IPS-15b (cell line): ENCODE measurements around the gene CELF2.

Experiments used
- H3K27me3 ChIP-seq: one replicate; pipeline ENCODE4 v1.6.1; 2013; ENCODE audit warnings: low read length; ENCODE audit not compliant: control insufficient read depth, insufficient read depth
- H3K36me3 ChIP-seq: one replicate; pipeline ENCODE4 v1.6.1; 2013; ENCODE audit warnings: low read length; ENCODE audit not compliant: control insufficient read depth, insufficient read depth
- H3K4me1 ChIP-seq: one replicate; pipeline ENCODE4 v1.6.1; 2013; ENCODE audit warnings: mild to moderate bottlenecking, low read length; ENCODE audit not compliant: control insufficient read depth, insufficient read depth
- H3K4me3 ChIP-seq: one replicate; pipeline ENCODE4 v1.5.1; 2013; ENCODE audit warnings: low read depth, low read length
- H3K9ac ChIP-seq: one replicate; pipeline ENCODE4 v1.6.1; 2013; ENCODE audit warnings: low read depth, mild to moderate bottlenecking, low read length
- H3K9me3 ChIP-seq: one replicate; pipeline ENCODE4 v1.6.1; 2013; ENCODE audit warnings: mild to moderate bottlenecking, low read length; ENCODE audit not compliant: control insufficient read depth, insufficient read depth

The CELF2 gene

DNA sequence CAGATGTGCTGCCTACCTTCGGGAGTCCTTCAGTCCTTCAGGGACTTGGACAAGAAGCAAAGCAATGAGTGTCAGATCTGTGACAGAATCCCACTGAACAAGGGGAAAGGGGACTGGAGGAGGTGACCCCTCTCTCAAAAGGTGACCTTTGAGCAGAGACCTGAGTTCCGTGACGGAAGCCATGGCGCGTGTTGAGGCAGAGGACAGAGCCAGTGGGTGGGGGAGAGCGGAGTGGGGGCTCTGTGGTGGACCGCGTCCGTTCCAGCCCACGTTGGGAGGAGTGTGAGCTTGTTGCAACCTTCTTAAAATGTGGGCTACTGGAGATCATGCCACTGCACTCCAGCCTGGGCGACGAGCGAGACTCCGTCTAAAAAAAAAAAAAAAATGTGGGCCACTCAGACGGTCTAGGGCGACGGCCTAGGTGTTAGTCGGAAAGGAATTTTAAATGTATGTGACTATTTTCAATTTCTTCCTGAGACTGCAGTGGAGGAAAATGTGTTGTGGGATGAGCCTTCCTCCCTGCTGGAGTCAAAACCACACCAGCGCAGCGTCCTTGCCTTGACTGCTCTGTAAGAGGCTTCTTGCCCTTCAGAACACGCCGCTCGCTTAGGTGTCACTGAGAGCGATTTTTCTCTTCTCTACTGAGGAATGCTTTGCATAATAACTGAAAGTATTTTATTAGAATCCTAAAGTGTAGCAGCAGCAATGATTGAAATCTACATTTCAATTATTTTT lies 272.7 kb downstream of the CELF2 start:
- Histone ChIP-seq H3K4me1 (no peaks in the 10 kb centered on the region), H3K9me3 (no peaks in the 10 kb centered on the region), H3K9ac (no peak overlapping the region), H3K27me3 (no peaks in the 10 kb centered on the region), H3K36me3 (no peaks in the 10 kb centered on the region), H3K4me3 (no peak overlapping the region)

DNA sequence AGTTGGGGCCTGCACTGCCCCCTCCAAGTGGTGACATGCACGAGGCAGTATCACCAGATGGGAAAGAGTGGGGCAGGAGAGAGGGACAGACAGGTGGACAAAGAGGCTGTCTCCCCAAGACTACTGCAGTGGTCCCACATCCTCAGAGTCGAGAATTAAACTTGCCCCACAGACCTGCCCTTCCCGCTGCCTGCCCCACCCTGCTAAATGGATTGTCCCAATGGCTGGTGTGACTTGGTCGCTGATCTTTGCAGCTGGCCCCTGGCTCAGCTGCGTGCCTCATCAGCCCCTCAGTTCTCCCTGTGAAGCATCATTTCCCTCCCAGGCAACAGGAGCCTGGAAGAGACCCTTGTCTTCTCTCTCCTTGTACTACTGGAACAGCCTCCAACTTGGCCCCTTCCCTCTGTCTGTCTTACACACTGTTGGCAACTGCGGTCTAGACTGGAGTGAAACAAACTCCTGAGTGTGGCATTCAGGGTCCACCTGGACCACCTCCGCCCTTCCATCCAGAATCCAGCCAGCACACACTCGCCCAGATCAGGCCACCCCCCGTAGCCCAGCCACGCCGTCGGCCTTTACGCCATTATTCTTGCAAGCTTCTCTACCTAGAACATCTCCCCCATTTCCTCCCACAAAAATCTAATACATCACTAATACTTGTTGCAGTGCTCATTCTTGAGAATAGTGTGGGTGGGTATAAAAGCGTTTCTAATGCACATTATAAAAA lies 275.1 kb downstream of the CELF2 start:
- Histone ChIP-seq H3K4me3 (no peak overlapping the region), H3K9me3 (no peaks in the 10 kb centered on the region), H3K36me3 (no peaks in the 10 kb centered on the region), H3K27me3 (no peaks in the 10 kb centered on the region), H3K4me1 (no peaks in the 10 kb centered on the region), H3K9ac (no peak overlapping the region)

DNA sequence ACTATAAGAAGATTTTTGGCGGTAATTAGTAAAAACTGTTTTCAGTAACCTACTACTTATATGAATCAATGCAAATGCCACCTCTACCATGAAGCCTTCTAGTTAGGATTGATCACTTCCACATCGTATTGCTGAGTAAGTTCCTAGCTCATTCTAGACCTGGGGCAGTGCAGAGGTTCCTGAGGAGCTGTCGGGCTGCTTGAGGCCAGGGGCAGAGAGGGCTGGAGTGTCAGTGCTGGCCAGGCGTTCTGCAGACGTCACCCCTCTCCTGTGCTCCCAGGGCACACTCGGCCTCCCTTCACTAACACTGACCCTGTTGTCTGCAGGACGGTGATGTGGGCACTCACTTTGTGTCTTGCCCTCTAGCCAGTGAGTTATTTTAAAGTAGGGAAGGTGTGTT lies 275.7 kb downstream of the CELF2 start:
- Histone ChIP-seq H3K4me3 (no peak overlapping the region), H3K36me3 (no peaks in the 10 kb centered on the region), H3K4me1 (no peaks in the 10 kb centered on the region), H3K9ac (no peak overlapping the region), H3K27me3 (no peaks in the 10 kb centered on the region), H3K9me3 (no peaks in the 10 kb centered on the region)

DNA sequence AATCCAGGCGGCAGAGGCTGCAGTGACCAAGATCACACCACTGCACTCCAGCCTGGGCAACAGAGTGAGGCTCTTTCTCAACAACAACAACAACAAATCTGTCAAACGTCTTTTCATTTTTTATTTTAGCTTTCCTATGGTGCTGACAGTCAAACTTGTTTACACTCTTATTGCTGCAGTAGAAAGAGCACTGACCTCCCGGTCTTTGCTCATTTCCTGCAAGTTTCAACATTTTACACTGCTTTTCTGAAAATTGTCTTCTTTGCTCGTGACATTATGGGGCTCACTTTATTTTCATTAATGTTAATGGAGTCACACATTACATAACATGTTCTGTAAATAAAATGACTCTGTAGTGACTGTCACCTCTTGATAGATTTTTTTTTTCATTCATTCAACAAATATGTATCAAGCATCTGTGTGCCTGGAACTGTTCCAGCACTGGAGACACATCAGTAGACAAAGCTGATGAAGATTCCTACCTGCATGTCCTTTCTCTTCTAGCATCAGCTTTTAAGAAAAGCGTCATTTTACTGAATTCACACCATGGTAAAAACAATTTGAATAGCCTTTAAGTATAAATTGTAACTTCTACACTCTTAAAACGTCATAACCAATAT lies 277.3 kb downstream of the CELF2 start:
- Histone ChIP-seq H3K4me1 (no peaks in the 10 kb centered on the region), H3K27me3 (no peaks in the 10 kb centered on the region), H3K9me3 (no peaks in the 10 kb centered on the region), H3K4me3 (no peak overlapping the region), H3K36me3 (no peaks in the 10 kb centered on the region), H3K9ac (no peak overlapping the region)

DNA sequence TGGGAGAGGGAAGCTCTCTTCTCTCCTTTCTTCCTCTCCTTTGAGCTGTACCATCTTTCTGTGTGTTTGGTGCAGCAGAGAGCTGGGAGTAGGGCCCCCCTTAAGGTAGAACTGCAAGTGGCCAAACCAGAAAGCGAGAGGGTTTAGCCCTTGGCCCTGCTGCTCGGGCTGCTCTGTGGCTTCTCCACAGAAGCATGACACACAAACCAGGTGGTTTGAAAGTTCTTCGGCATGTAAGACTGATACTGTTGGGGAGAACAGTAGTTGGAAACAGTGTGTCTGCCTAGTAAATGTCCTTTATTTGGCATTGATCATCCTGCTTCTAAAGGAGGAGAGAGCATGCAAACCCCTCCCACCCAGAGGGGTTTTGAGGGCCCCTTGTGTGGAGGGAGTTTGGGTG lies 277.8 kb downstream of the CELF2 start:
- H3K4me3 ChIP-seq = no peak overlapping the region
- no peaks in the 10 kb centered on the region for H3K9me3 ChIP-seq
- no peaks in the 10 kb centered on the region for H3K27me3 ChIP-seq
- no peaks in the 10 kb centered on the region for H3K4me1 ChIP-seq
- no peak overlapping the region for H3K9ac ChIP-seq
- H3K36me3 ChIP-seq = no peaks in the 10 kb centered on the region

DNA sequence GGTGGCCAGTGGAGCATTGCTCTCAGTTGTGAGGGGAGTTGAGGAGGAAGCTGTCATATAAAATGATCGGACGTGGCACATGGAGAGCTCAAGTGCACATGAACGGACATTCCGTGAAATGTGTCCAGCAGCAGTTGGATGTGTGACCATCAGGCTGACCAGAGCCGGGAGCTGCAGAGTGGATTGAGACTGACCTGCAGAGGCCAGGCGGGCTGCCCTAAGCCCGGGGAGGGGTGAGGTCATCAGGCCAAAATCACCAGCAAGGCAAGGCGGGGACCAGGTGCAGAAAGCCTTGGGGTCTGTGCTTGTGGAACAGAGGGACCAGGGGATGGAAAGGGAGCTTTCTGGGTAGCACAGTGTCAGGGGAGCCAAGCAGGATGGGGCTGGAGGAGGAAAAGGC lies 279.5 kb downstream of the CELF2 start:
- H3K9me3 ChIP-seq = no peaks in the 10 kb centered on the region
- H3K9ac ChIP-seq = no peak overlapping the region
- peaks cover 2% of the 10 kb centered on the region for H3K36me3 ChIP-seq
- H3K4me3 ChIP-seq = no peak overlapping the region
- no peaks in the 10 kb centered on the region for H3K4me1 ChIP-seq
- no peaks in the 10 kb centered on the region for H3K27me3 ChIP-seq

DNA sequence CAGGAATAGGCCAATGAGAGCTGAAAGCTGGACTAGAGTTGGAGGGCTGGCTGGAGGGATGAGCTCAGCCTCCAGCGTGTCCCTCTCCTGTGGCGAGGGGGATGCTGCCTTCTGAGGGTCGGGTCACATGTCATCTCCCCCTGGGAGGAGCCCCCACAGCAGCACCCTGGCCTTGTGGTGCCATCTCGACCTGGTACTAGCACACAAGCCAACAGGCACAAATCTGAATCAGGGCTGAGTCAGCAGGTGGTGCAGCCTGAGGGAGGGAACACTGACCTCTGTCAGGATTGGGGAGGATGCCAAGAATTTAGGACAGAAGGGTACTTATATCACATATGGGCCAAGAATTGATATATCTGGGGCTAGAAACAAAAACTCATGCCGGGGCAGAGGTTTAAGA lies 280.4 kb downstream of the CELF2 start:
- Histone ChIP-seq H3K27me3 (no peaks in the 10 kb centered on the region), H3K9me3 (no peaks in the 10 kb centered on the region), H3K36me3 (peaks cover 2% of the 10 kb centered on the region)

DNA sequence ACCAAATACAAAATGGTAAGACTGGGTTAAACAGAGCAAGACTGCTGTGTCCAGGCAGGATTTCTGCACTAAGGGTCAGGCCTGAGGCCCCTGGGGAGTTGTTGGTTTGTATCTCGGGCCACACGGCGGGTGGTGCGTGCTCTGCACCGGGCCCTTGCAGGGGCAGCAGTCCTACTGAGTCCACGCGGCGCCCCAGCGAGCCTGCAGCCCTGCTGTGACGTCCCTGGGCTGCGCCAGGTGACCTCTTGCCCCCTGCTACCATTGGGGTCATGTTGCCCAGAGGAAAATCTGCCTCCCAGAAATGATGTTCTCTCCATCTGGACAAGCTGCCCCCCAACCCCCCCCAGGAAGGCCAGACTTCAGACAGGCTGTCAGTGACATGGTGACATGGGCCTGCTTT lies 281.5 kb downstream of the CELF2 start:
- no peak overlapping the region for H3K4me3 ChIP-seq
- peaks cover 5% of the 10 kb centered on the region for H3K36me3 ChIP-seq
- H3K9ac ChIP-seq = no peak overlapping the region
- H3K4me1 ChIP-seq = no peaks in the 10 kb centered on the region
- no peaks in the 10 kb centered on the region for H3K27me3 ChIP-seq
- H3K9me3 ChIP-seq = no peaks in the 10 kb centered on the region

More for the DNA sequence above, 280.4 kb downstream of the CELF2 start:
- Histone ChIP-seq H3K9ac (no peak overlapping the region), H3K4me1 (no peaks in the 10 kb centered on the region), H3K4me3 (no peak overlapping the region)

DNA sequence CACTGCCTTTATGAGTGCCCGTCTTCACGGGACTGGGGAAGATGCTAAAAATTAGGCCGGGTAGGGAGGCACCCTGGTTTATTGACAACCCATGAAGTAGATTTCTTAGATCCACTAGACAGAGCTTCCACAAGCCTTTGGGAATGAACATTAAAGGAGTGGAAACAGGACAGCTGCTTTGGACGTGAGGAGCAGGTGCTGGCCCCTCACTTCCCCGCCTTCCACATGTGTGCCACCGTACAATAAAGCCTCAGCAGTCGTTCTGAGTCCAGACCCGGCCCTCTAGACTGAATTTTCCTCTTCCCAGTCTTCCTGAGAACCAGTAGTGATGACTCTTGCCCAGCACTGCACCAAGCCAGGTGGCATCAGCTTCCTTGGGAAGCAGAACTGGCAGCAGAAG lies 282.4 kb downstream of the CELF2 start:
- H3K36me3 ChIP-seq = peaks cover 5% of the 10 kb centered on the region
- no peaks in the 10 kb centered on the region for H3K27me3 ChIP-seq

DNA sequence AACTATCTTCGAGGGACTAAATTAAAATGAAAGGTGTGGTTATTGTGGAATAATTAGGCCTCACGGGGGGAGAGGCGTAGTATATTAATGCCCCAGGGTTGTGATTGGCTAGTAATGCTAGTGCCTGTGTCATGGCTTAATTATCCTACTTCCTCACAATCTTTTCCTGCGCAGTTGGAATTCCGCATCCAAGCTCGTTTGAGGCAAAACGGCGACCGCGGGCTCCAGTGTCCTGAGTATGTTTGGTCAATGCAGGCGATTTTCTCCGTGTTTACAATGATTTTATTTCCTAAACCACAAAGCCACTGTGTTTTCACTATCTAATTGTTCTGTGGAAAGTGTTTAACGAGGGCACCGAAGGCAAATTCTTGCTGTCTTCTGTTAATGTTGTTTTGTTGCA lies 282.9 kb downstream of the CELF2 start:
- no peaks in the 10 kb centered on the region for H3K4me1 ChIP-seq
- peaks cover 5% of the 10 kb centered on the region for H3K36me3 ChIP-seq
- H3K4me3 ChIP-seq = no peak overlapping the region
- no peak overlapping the region for H3K9ac ChIP-seq
- H3K27me3 ChIP-seq = no peaks in the 10 kb centered on the region
- no peaks in the 10 kb centered on the region for H3K9me3 ChIP-seq

More for the DNA sequence above, 282.4 kb downstream of the CELF2 start:
- H3K9me3 ChIP-seq = no peaks in the 10 kb centered on the region
- H3K4me3 ChIP-seq = no peak overlapping the region
- H3K4me1 ChIP-seq = no peaks in the 10 kb centered on the region
- H3K9ac ChIP-seq = no peak overlapping the region

DNA sequence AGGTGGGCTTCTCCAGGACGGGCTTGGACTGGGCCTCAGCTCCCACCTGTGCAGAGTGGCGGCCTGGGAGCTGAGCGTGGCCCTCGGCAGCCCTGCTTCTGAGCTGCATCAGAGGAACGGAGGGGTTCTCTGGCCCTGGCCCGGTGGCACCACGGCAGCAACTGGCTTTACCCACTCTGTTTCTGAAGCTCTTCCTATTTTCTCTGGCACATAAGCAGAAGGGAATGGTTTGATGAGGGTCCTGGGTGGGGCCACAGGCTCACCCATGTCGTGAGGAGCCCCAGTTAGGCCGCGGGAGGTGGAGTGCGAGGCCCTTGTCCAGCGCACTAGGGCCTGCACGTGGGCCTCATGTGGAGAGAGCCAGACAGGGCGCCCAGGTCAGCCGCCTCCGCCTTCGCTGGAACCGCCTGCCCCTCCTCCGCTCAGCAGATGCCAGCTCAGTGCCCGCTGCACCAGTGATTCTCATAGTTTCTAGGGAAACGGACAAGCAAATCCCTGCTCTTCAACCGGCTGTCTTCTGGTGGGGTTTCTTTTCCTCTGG lies 284.0 kb downstream of the CELF2 start:
- H3K27me3 ChIP-seq = no peaks in the 10 kb centered on the region

More for the DNA sequence above, 284.0 kb downstream of the CELF2 start:
- Histone ChIP-seq H3K4me1 (no peaks in the 10 kb centered on the region), H3K36me3 (peaks cover 5% of the 10 kb centered on the region), H3K4me3 (no peak overlapping the region), H3K9ac (no peak overlapping the region), H3K9me3 (no peaks in the 10 kb centered on the region)
